HG02970 (cell line): ENCODE data around the gene BCL2L13.
"Not testable (repeated sequence)": the region's sequence is repeated elsewhere in the genome, so short reads cannot be mapped to it uniquely, and the experiment has no call there.

Experiments used
- ATAC-seq: cut with Tn5 transposase; IDR thresholded peaks from one replicate; pipeline ENCODE4 v1.9.1; 2021; ENCODE audit warnings: mild to moderate bottlenecking, moderate library complexity, moderate number of reproducible peaks; ENCODE audit not compliant: unreplicated experiment, low FRiP score

The BCL2L13 gene

GRCh38 chr22:17634696-17635095 lies 3.9 kb upstream of the BCL2L13 start:
- no peak for ATAC-seq

- not testable (repeated sequence) for ATAC-seq
Measured at GRCh38 chr22:17636850-17637249, 1.7 kb upstream of the BCL2L13 start.

GRCh38 chr22:17637490-17638181 lies 921 bp upstream of the BCL2L13 start:
- ATAC-seq = no peak

- ATAC-seq = peak; percentile 1
Measured at GRCh38 chr22:17638182-17638431, 450 bp upstream of the BCL2L13 start.

- no peak for ATAC-seq
Measured at GRCh38 chr22:17639247-17639741, 737 bp downstream of the BCL2L13 start.

GRCh38 chr22:17641269-17641668 lies 2.7 kb downstream of the BCL2L13 start:
- ATAC-seq = no peak

- ATAC-seq = not testable (repeated sequence)
Measured at GRCh38 chr22:17642357-17642756, 3.8 kb downstream of the BCL2L13 start.

- ATAC-seq = no peak
Measured at GRCh38 chr22:17647452-17647851, 8.9 kb downstream of the BCL2L13 start.

GRCh38 chr22:17647991-17648390 lies 9.4 kb downstream of the BCL2L13 start:
- no peak for ATAC-seq

- no peak for ATAC-seq
Measured at GRCh38 chr22:17648569-17648968, 10.0 kb downstream of the BCL2L13 start.

GRCh38 chr22:17655289-17655688 lies 16.7 kb downstream of the BCL2L13 start:
- ATAC-seq = no peak

GRCh38 chr22:17656870-17657395 lies 18.4 kb downstream of the BCL2L13 start:
- no peak for ATAC-seq

- ATAC-seq = no peak
Measured at GRCh38 chr22:17664414-17665055, 26.0 kb downstream of the BCL2L13 start.

- no peak for ATAC-seq
Measured at GRCh38 chr22:17665248-17665647, 26.7 kb downstream of the BCL2L13 start.

GRCh38 chr22:17665854-17666253 lies 27.3 kb downstream of the BCL2L13 start:
- ATAC-seq = no peak

- not testable (repeated sequence) for ATAC-seq
Measured at GRCh38 chr22:17671521-17672092, 33.0 kb downstream of the BCL2L13 start.

GRCh38 chr22:17672417-17672991 lies 33.9 kb downstream of the BCL2L13 start:
- no peak for ATAC-seq

GRCh38 chr22:17674152-17674551 lies 35.6 kb downstream of the BCL2L13 start:
- ATAC-seq = no peak

- no peak for ATAC-seq
Measured at GRCh38 chr22:17675584-17675983, 37.0 kb downstream of the BCL2L13 start.

GRCh38 chr22:17678817-17679385 lies 40.3 kb downstream of the BCL2L13 start:
- ATAC-seq = no peak

- no peak for ATAC-seq
Measured at GRCh38 chr22:17684245-17684644, 45.7 kb downstream of the BCL2L13 start.
